T-helper 17 cell (primary cell): ENCODE results near the gene MYO15B. TPM values are rescaled to one million over a fixed set of nuclear protein-coding genes. Genes with fewer than 3 reads are reported as not detected.

Experiments used
- ATAC-seq: fragments of 150-1000 bp; cut with Tn5 transposase; 2 replicates; pipeline ENCODE4 v1.10.0; 2021; ENCODE audit warnings: mild to moderate bottlenecking, moderate library complexity
- DNase-seq, 3 donors: peaks; one replicate each; pipeline versions ENCODE4 v3.0.0 to v3.0.0-alpha.2; 2020 to 2021
- H3K9me3 ChIP-seq: one replicate; pipeline ENCODE4 v1.7.0; 2013; ENCODE audit warnings: low read length, mild to moderate bottlenecking; ENCODE audit not compliant: control insufficient read depth, poor library complexity, severe bottlenecking
- H3K27ac Mint-ChIP-seq: one replicate; pipeline ENCODE4 v1.8.0; 2022; ENCODE audit warnings: mild to moderate bottlenecking, moderate library complexity, mixed read lengths
- H3K27me3 Mint-ChIP-seq: one replicate; pipeline ENCODE4 v1.8.0; 2022; ENCODE audit warnings: mixed read lengths
- H3K36me3 Mint-ChIP-seq: one replicate; pipeline ENCODE4 v1.8.0; 2022; ENCODE audit warnings: low read depth, mixed read lengths
- H3K4me1 Mint-ChIP-seq: one replicate; pipeline ENCODE4 v1.8.0; 2022; ENCODE audit warnings: mild to moderate bottlenecking, mixed read lengths
- H3K4me3 Mint-ChIP-seq: one replicate; pipeline ENCODE4 v1.8.0; 2022; ENCODE audit warnings: mild to moderate bottlenecking, moderate library complexity, mixed read lengths
- total RNA-seq, 4 donors: library from RNA in 2 of 4; stranded (reverse) in 2 of 4; gene quantifications; one replicate each; pipeline ENCODE4 v1.2.3 and lab custom pipeline; 2022 to 2026

Gene MYO15B
- total RNA-seq, 2 donors from 2014 or later, result 42.2 to 69.3 TPM

GRCh38 chr17:75654176-75654575, 66.6 kb downstream of the MYO15B start:
- Mint-ChIP-seq H3K4me1 (peaks cover 2% of the 10 kb centered on the region), H3K27me3 (no peaks in the 10 kb centered on the region), H3K27ac (no peak overlapping the region), H3K36me3 (peaks cover 2% of the 10 kb centered on the region), H3K4me3 (no peak overlapping the region)
- H3K9me3 ChIP-seq, result no peaks in the 10 kb centered on the region
- DNase-seq, result no peak
- ATAC-seq, result no peak

- no peaks in the 10 kb centered on the region for H3K9me3 ChIP-seq
- Mint-ChIP-seq H3K27ac (no peak overlapping the region), H3K27me3 (no peaks in the 10 kb centered on the region), H3K4me1 (no peaks in the 10 kb centered on the region), H3K36me3 (peaks cover 6% of the 10 kb centered on the region), H3K4me3 (no peak overlapping the region)
- ATAC-seq (no peak), DNase-seq (no peak)
These were observed 70.6 kb downstream of the MYO15B start for GRCh38 chr17:75658237-75658636.

GRCh38 chr17:75661531-75661930, 73.9 kb downstream of the MYO15B start:
- no peak for DNase-seq
- H3K9me3 ChIP-seq, result no peaks in the 10 kb centered on the region
- peaks cover 2% of the 10 kb centered on the region for H3K4me1 Mint-ChIP-seq
- peaks cover 7% of the 10 kb centered on the region for H3K36me3 Mint-ChIP-seq
- H3K27ac Mint-ChIP-seq, result no peak overlapping the region
- no peaks in the 10 kb centered on the region for H3K27me3 Mint-ChIP-seq
- no peak overlapping the region for H3K4me3 Mint-ChIP-seq
- ATAC-seq, result no peak

- H3K9me3 ChIP-seq, result no peaks in the 10 kb centered on the region
- no peak overlapping the region for H3K27ac Mint-ChIP-seq
- peaks cover 2% of the 10 kb centered on the region for H3K4me1 Mint-ChIP-seq
- H3K36me3 Mint-ChIP-seq, result peaks cover 7% of the 10 kb centered on the region
- ATAC-seq (no peak), DNase-seq (no peak)
- no peak overlapping the region for H3K4me3 Mint-ChIP-seq
- H3K27me3 Mint-ChIP-seq, result no peaks in the 10 kb centered on the region
These were observed 74.9 kb downstream of the MYO15B start for GRCh38 chr17:75662511-75662910.

DNA sequence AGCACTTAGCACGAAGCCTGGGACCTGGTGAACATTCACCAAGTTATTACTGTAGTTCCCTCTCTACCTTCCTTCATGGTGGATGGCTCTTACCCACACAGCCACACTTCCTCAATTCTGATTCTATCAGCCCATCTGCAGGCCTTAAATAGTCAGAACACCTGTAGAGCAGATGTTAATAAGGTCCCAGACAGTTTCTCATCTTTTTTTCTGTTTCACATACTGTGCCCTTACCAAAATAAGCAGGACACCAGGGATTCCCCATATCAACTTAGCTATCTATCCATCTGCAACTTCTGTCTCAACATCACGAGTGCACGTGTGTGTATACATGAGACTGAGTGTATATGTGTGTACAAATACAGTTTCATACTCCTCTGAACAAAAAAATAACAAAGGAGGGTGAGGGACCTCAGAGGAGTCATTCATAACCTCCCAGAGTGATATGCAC, 76.5 kb downstream of the MYO15B start:
- no peaks in the 10 kb centered on the region for H3K9me3 ChIP-seq
- Mint-ChIP-seq H3K27ac (no peak overlapping the region), H3K4me3 (no peak overlapping the region), H3K27me3 (no peaks in the 10 kb centered on the region), H3K4me1 (peaks cover 6% of the 10 kb centered on the region), H3K36me3 (peaks cover 9% of the 10 kb centered on the region)
- DNase-seq, result no peak
- ATAC-seq, result peak; percentile 9

DNA sequence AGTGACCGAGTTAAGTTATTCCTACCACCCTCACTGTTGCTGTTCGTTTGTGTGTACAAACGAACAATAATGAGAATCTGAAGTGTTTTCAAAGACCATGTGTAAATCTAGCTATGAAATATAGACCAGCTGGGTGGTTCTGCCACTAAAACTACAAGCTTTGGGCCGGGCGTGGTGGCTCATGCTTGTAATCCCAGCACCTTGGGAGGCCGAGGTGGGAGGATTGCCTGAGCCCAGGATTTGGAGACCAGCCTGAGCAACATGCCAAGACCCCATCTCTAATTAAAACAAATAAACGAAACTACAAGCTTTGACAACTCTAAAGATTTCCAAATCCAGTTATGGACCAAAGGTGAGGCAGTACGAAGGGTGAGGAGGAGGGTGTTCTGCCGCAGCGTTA, 78.4 kb downstream of the MYO15B start:
- no peaks in the 10 kb centered on the region for H3K27me3 Mint-ChIP-seq
- no peak overlapping the region for H3K27ac Mint-ChIP-seq
- no peaks in the 10 kb centered on the region for H3K9me3 ChIP-seq
- peaks cover 6% of the 10 kb centered on the region for H3K4me1 Mint-ChIP-seq
- peaks cover 9% of the 10 kb centered on the region for H3K36me3 Mint-ChIP-seq
- H3K4me3 Mint-ChIP-seq, result peak overlapping the region; percentile 49
- no peak for DNase-seq
- ATAC-seq, result no peak

GRCh38 chr17:75666959-75667790, 79.6 kb downstream of the MYO15B start, which contains the start of the genes RECQL5 and SAP30BP:
RECQL5 (minus strand) TSS chr17:75667154; CDS start chr17:75666557, 597 bp downstream.
SAP30BP (plus strand) TSS chr17:75667338; CDS start chr17:75667373, 35 bp downstream.
- DNase-seq (peak; percentile 91 to 98 (median 96)), ATAC-seq (peak; percentile 100)
- H3K27me3 Mint-ChIP-seq, result no peaks in the 10 kb centered on the region
- peaks cover 10% of the 10 kb centered on the region for H3K4me1 Mint-ChIP-seq
- H3K36me3 Mint-ChIP-seq, result peaks cover 9% of the 10 kb centered on the region
- no peaks in the 10 kb centered on the region for H3K9me3 ChIP-seq
- H3K4me3 Mint-ChIP-seq, result peak within 1 kb of the TSS; percentile 49
- no peak within 1 kb of the TSS for H3K27ac Mint-ChIP-seq

DNA sequence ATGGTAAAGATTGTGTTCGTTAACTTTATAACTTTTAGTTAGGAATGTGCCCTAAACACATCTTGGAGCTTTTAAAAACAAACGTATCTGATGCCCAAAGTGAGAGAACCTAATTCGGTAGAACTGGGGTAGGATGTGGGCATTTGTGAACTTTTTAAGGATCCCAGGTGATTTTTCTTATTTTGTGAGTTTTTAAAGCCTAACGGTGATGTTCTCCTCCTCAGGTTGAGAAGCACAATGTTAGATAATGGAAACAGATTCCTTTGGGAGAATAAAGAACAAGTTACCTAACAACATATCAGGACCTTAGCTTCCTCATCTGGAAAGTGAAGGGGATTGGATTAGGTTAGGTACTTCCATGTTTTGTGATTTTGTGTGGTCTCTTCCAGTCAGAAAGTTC, 80.2 kb downstream of the MYO15B start:
- H3K36me3 Mint-ChIP-seq, result peaks cover 5% of the 10 kb centered on the region
- H3K9me3 ChIP-seq, result no peaks in the 10 kb centered on the region
- H3K27ac Mint-ChIP-seq, result no peak overlapping the region
- DNase-seq, result no peak
- peaks cover 10% of the 10 kb centered on the region for H3K4me1 Mint-ChIP-seq
- H3K4me3 Mint-ChIP-seq, result no peak overlapping the region
- no peak for ATAC-seq
- H3K27me3 Mint-ChIP-seq, result no peaks in the 10 kb centered on the region

GRCh38 chr17:75668489-75668888, 80.9 kb downstream of the MYO15B start:
- no peak overlapping the region for H3K4me3 Mint-ChIP-seq
- H3K27ac Mint-ChIP-seq, result no peak overlapping the region
- H3K36me3 Mint-ChIP-seq, result peaks cover 5% of the 10 kb centered on the region
- no peaks in the 10 kb centered on the region for H3K27me3 Mint-ChIP-seq
- ATAC-seq (no peak), DNase-seq (no peak)
- H3K4me1 Mint-ChIP-seq, result peaks cover 10% of the 10 kb centered on the region
- H3K9me3 ChIP-seq, result no peaks in the 10 kb centered on the region

GRCh38 chr17:75670868-75671267, 83.3 kb downstream of the MYO15B start:
- H3K36me3 Mint-ChIP-seq, result peaks cover 2% of the 10 kb centered on the region
- no peaks in the 10 kb centered on the region for H3K27me3 Mint-ChIP-seq
- no peak overlapping the region for H3K27ac Mint-ChIP-seq
- no peaks in the 10 kb centered on the region for H3K9me3 ChIP-seq
- peaks cover 10% of the 10 kb centered on the region for H3K4me1 Mint-ChIP-seq
- no peak overlapping the region for H3K4me3 Mint-ChIP-seq
- ATAC-seq (no peak), DNase-seq (no peak)

DNA sequence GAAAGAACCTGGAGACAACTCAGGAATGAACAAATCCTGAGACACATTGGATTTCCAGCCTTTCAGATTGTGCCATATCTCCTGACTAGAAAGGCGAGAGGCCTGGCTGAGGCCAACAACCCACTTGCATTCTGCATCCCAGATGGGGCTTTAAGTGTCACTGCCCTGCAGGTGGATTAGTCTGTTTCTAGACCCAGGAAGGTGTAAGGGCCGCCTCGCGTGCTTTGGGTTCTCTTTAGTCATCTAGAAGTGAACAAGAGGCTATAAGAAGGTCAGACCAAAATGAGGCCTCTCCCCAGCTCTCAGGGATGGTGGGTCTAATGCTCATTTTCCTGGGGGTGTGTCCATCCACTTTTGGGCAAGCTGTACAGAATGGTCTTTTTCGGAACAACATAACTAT, 84.4 kb downstream of the MYO15B start:
- Mint-ChIP-seq H3K27ac (no peak overlapping the region), H3K4me3 (no peak overlapping the region), H3K36me3 (peaks cover 2% of the 10 kb centered on the region), H3K27me3 (no peaks in the 10 kb centered on the region), H3K4me1 (peaks cover 14% of the 10 kb centered on the region)
- no peaks in the 10 kb centered on the region for H3K9me3 ChIP-seq
- DNase-seq (no peak), ATAC-seq (no peak)

GRCh38 chr17:75673487-75673886, 85.9 kb downstream of the MYO15B start:
- H3K4me1 Mint-ChIP-seq, result peaks cover 11% of the 10 kb centered on the region
- H3K4me3 Mint-ChIP-seq, result no peak overlapping the region
- peak overlapping the region; percentile 2 for H3K27ac Mint-ChIP-seq
- no peaks in the 10 kb centered on the region for H3K36me3 Mint-ChIP-seq
- no peaks in the 10 kb centered on the region for H3K27me3 Mint-ChIP-seq
- DNase-seq (no peak), ATAC-seq (no peak)
- no peaks in the 10 kb centered on the region for H3K9me3 ChIP-seq
